Cardiac septum (tissue), 1 donor: Measurements from ENCODE around the gene DENND1A. TPM values are rescaled to one million over a fixed set of nuclear protein-coding genes. Genes with fewer than 3 reads are reported as not detected.

Source experiments
- DNase-seq: peaks from one replicate; pipeline ENCODE4 v3.0.0-alpha.2; 2020; ENCODE audit warnings: low spot score
- intact Hi-C: fragments of 100-400 bp; cut with DNase I; formaldehyde crosslinking; loops from one replicate; pipeline ENCODE4 v1.14.0; 2022
- total RNA-seq: library from RNA; stranded (reverse); fragmentation: NEBNext Ultra II Directional; extraction: Animal tissue kit (Norgen Biotek cat#: 25700); gene quantifications from one replicate; pipeline ENCODE4 v1.2.1, GENCODE V29; 2021
- donor health status: DM: no; HTN: no; CAD: no.

Gene DENND1A
- total RNA-seq, 1 donor from 2014 or later = 16.0 TPM

GRCh38 chr9:123382653-123383511 is 547.0 kb downstream of the DENND1A start:
- intact Hi-C loops = no loop called here
- DNase-seq = no peak

- intact Hi-C loops = no loop called here
Observed at GRCh38 chr9:123380852-123381705, 548.8 kb downstream of the DENND1A start.

GRCh38 chr9:123378956-123379660 is 550.8 kb downstream of the DENND1A start:
- intact Hi-C loops = no loop called here
- no peak for DNase-seq

More at GRCh38 chr9:123380852-123381705, 548.8 kb downstream of the DENND1A start:
- DNase-seq = no peak

GRCh38 chr9:123378025-123378424 is 551.9 kb downstream of the DENND1A start:
- intact Hi-C loops = no loop called here

GRCh38 chr9:123377211-123377971 is 552.5 kb downstream of the DENND1A start:
- intact Hi-C loops = no loop called here
- no peak for DNase-seq

More at GRCh38 chr9:123378025-123378424, 551.9 kb downstream of the DENND1A start:
- no peak for DNase-seq

- intact Hi-C loops = no loop called here
- no peak for DNase-seq
Observed at GRCh38 chr9:123376218-123377071, 553.5 kb downstream of the DENND1A start.

- DNase-seq = no peak
- intact Hi-C loops = no loop called here
Observed at GRCh38 chr9:123375469-123376132, 554.3 kb downstream of the DENND1A start.

GRCh38 chr9:123373946-123374345 is 556.0 kb downstream of the DENND1A start:
- intact Hi-C loops = no loop called here
- no peak for DNase-seq

GRCh38 chr9:123373447-123373923 is 556.4 kb downstream of the DENND1A start:
- intact Hi-C loops = no loop called here
- no peak for DNase-seq

GRCh38 chr9:123372766-123373446 is 557.0 kb downstream of the DENND1A start:
- intact Hi-C loops = no loop called here
- no peak for DNase-seq

- intact Hi-C loops = no loop called here
- no peak for DNase-seq
Observed at GRCh38 chr9:123371805-123372590, 557.9 kb downstream of the DENND1A start.

- intact Hi-C loops = no loop called here
- DNase-seq = no peak
Observed at GRCh38 chr9:123371228-123371584, 558.7 kb downstream of the DENND1A start.

- no peak for DNase-seq
- intact Hi-C loops = no loop called here
Observed at GRCh38 chr9:123370526-123371227, 559.2 kb downstream of the DENND1A start.

GRCh38 chr9:123370108-123370507 is 559.8 kb downstream of the DENND1A start:
- DNase-seq = no peak
- intact Hi-C loops = no loop called here

- intact Hi-C loops = no loop called here
- DNase-seq = no peak
Observed at GRCh38 chr9:123369296-123369695, 560.6 kb downstream of the DENND1A start.
